ENCODE results near the gene DHX32. TPM values are rescaled to one million over a fixed set of nuclear protein-coding genes. Genes with fewer than 3 reads are reported as not detected.
A peak's percentile ranks its signal among the peaks of the same experiment; 100 is the strongest.

Gene DHX32
- total RNA-seq, 1 experiment from 2014 or later = 32.2 TPM

DNA sequence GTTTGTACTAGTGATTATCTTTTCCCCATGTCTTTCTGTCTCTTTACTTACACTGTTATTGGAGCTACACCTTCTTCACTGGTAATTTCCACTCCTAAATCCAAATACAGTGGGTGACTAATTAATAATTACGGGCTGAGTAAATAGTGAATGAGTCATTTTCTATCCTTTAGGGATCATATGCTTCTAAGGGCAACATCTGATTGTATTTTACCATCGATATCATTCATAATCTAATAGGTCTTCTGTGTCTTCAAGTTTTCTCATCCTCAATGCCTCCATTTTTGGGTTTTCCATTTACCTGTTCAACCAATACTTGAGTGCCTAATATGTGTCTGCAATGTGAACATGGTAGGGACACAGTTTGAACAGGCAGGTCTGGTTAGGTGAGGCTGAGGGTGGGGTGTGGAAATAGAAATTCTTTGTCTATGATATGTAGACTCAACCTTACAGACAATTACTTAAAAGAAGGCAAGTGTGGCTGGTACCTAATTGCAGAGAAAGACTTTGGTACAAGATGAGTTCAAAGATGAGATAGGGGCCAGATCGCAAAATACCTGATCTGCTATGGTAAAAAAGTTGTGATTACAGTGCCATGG lies 5.9 kb upstream of the DHX32 start:
- H3K27me3 Mint-ChIP-seq (ENCODE audit: unreplicated experiment) = no peaks in the 10 kb centered on the region
- DNase-seq = no peak
- TF ChIP-seq, protein P1, sequence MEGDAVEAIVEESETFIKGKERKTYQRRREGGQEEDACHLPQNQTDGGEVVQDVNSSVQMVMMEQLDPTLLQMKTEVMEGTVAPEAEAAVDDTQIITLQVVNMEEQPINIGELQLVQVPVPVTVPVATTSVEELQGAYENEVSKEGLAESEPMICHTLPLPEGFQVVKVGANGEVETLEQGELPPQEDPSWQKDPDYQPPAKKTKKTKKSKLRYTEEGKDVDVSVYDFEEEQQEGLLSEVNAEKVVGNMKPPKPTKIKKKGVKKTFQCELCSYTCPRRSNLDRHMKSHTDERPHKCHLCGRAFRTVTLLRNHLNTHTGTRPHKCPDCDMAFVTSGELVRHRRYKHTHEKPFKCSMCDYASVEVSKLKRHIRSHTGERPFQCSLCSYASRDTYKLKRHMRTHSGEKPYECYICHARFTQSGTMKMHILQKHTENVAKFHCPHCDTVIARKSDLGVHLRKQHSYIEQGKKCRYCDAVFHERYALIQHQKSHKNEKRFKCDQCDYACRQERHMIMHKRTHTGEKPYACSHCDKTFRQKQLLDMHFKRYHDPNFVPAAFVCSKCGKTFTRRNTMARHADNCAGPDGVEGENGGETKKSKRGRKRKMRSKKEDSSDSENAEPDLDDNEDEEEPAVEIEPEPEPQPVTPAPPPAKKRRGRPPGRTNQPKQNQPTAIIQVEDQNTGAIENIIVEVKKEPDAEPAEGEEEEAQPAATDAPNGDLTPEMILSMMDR (IDR thresholded peaks at IDR 0.05; ENCODE audit: unreplicated experiment) = no peak
- peaks cover 19% of the 10 kb centered on the region for H3K4me1 Mint-ChIP-seq (ENCODE audit: low read depth, unreplicated experiment)
- no TSS peak for BruUV-seq (replicated peaks)
- intact Hi-C loops (cut with micrococcal nuclease; ENCODE audit: unreplicated experiment) = no loop called here
- CTCF ChIA-PET = no interaction called here
- no peaks in the 10 kb centered on the region for H3K9me3 Mint-ChIP-seq (ENCODE audit: low read depth, unreplicated experiment)
- peaks cover 4% of the 10 kb centered on the region for H3K36me3 Mint-ChIP-seq (ENCODE audit: insufficient read depth, unreplicated experiment)
- no peak overlapping the region for H3K27ac Mint-ChIP-seq (ENCODE audit: unreplicated experiment)
- H3K4me3 Mint-ChIP-seq (ENCODE audit: low read depth, unreplicated experiment) = no peak overlapping the region

DNA sequence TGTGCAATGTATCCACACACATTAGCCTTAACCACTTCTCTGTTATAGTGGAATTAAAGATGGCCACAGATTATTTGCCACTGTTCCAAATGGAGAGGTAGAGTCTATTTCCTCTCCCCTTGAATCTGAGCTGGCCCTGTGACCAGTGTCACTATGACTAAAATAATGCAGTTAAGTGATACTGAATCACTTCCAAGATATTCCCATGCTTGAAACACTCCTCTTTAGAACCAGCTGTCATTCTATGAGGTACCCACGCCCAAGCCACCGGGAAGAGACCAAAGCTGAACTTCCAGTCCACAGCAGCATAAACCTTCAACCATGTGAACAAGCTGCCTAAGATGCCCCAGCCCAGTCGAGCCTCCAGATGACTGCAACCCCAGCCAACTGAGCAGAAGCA lies 2.1 kb upstream of the DHX32 start:
- CTCF ChIA-PET = no interaction called here
- Mint-ChIP-seq H3K4me3 (ENCODE audit: low read depth, unreplicated experiment) (no peak overlapping the region), H3K36me3 (ENCODE audit: insufficient read depth, unreplicated experiment) (peaks cover 14% of the 10 kb centered on the region), H3K27ac (ENCODE audit: unreplicated experiment) (no peak overlapping the region), H3K27me3 (ENCODE audit: unreplicated experiment) (no peaks in the 10 kb centered on the region), H3K9me3 (ENCODE audit: low read depth, unreplicated experiment) (no peaks in the 10 kb centered on the region), H3K4me1 (ENCODE audit: low read depth, unreplicated experiment) (peaks cover 37% of the 10 kb centered on the region)
- TF ChIP-seq, protein P1 (IDR thresholded peaks at IDR 0.05; ENCODE audit: unreplicated experiment) = no peak
- intact Hi-C loops (cut with micrococcal nuclease; ENCODE audit: unreplicated experiment) = loop anchor here (2.0 kb wide), 1 partner anchor 38 kb away; no protein-coding TSS in a partner anchor
- DNase-seq = no peak
- BruUV-seq (replicated peaks) = no TSS peak

DNA sequence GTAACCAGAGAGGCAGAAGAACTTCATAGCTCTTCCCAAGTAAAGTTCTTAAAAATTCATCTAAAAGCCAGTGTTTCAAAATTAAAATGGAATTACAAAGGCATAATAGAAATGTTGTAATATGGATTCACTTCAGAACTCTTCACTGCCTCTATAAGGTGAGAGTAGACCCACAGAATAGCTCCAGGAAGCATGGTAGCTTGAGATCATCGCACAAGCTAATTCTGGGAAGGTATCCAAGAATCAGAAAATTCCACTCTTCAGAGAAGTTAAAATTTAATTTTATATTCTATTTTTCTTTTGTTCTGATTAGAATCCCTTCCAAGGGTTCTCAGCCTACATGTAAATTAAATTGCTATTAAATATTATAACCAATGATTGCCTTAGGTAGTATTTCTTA lies 1.5 kb upstream of the DHX32 start:
- no peak for DNase-seq
- Mint-ChIP-seq H3K27ac (ENCODE audit: unreplicated experiment) (peak overlapping the region; percentile 56), H3K36me3 (ENCODE audit: insufficient read depth, unreplicated experiment) (peaks cover 14% of the 10 kb centered on the region), H3K4me3 (ENCODE audit: low read depth, unreplicated experiment) (no peak overlapping the region), H3K4me1 (ENCODE audit: low read depth, unreplicated experiment) (peaks cover 37% of the 10 kb centered on the region), H3K9me3 (ENCODE audit: low read depth, unreplicated experiment) (no peaks in the 10 kb centered on the region), H3K27me3 (ENCODE audit: unreplicated experiment) (no peaks in the 10 kb centered on the region)
- TF ChIP-seq, protein P1 (IDR thresholded peaks at IDR 0.05; ENCODE audit: unreplicated experiment) = no peak
- no TSS peak for BruUV-seq (replicated peaks)
- intact Hi-C loops (cut with micrococcal nuclease; ENCODE audit: unreplicated experiment) = loop anchor here (2.0 kb wide), 1 partner anchor 38 kb away; no protein-coding TSS in a partner anchor
- CTCF ChIA-PET = interaction anchor here (0.6 kb wide), 1 partner anchor 786 kb away, joined by 4 read pairs; no protein-coding TSS in a partner anchor

DNA sequence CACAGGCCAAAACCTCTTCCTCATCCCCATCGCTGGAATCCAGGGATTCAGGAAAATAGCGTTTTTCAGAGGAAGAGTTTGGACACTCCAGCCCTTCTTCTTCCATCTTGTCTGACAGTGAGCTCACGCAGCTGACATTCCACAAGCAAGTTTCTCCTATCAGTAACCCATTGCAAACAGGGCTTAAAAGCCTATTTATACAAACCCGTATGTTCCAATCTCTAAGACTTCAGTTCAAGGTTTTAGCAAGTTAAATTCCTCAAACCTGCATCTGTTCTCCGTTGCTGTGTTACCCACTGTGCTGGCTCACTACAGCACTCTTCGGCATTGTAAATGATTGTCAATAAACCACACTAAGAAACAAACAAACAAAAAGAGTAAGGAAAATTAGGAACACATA lies 373 bp downstream of the DHX32 start:
- H3K4me1 Mint-ChIP-seq (ENCODE audit: low read depth, unreplicated experiment) = peaks cover 37% of the 10 kb centered on the region
- H3K4me3 Mint-ChIP-seq (ENCODE audit: low read depth, unreplicated experiment) = no peak overlapping the region
- TF ChIP-seq, protein P1 (IDR thresholded peaks at IDR 0.05; ENCODE audit: unreplicated experiment) = no peak
- no peak for DNase-seq
- H3K9me3 Mint-ChIP-seq (ENCODE audit: low read depth, unreplicated experiment) = no peaks in the 10 kb centered on the region
- intact Hi-C loops (cut with micrococcal nuclease; ENCODE audit: unreplicated experiment) = no loop called here
- no peak overlapping the region for H3K27ac Mint-ChIP-seq (ENCODE audit: unreplicated experiment)
- CTCF ChIA-PET = no interaction called here
- no TSS peak for BruUV-seq (replicated peaks)
- H3K36me3 Mint-ChIP-seq (ENCODE audit: insufficient read depth, unreplicated experiment) = peaks cover 14% of the 10 kb centered on the region
- H3K27me3 Mint-ChIP-seq (ENCODE audit: unreplicated experiment) = no peaks in the 10 kb centered on the region
